A549 (cell line): ENCODE results near the gene PDLIM5.

ENCODE experiments used
- ELK1 ChIP-seq: fragments of 150-350 bp; IDR thresholded peaks from 2 replicates; pipeline ENCODE4 v1.6.1; 2014; ENCODE audit warnings: low read depth, mild to moderate bottlenecking, low read length
- EP300 ChIP-seq, 2 experiments: fragments of >200 bp; sonication (Bioruptor Twin); formaldehyde crosslinking; IDR thresholded peaks; 2 replicates in 1 of 2; 3 replicates in 1 of 2; pipeline ENCODE4 v1.6.1; 2016 to 2017
- KDM1A ChIP-seq: fragments of 200-600 bp; sonication (generic); IDR thresholded peaks from 2 replicates; pipeline ENCODE4 v1.6.1; 2016; ENCODE audit warnings: low read depth, mild to moderate bottlenecking
- POLR2A ChIP-seq: IDR thresholded peaks from 2 replicates; pipeline ENCODE4 v1.6.1; 2012; ENCODE audit warnings: mild to moderate bottlenecking, low read length
- TF ChIP-seq, protein P1 (sequence below): fragments of >200 bp; sonication (Bioruptor Twin); formaldehyde crosslinking; IDR thresholded peaks from 3 replicates; pipeline ENCODE4 v1.5.1; 2016
- TF ChIP-seq, protein P2 (sequence below): fragments of 450-650 bp; IDR thresholded peaks from 2 replicates; pipeline ENCODE4 v1.6.1; 2014; ENCODE audit warnings: antibody characterized with exemption

- TF ChIP-seq EP300 (IDR thresholded peaks at IDR 0.05) (no peak), ELK1 (no peak), POLR2A (no peak), KDM1A (no peak)
- TF ChIP-seq, protein P1, sequence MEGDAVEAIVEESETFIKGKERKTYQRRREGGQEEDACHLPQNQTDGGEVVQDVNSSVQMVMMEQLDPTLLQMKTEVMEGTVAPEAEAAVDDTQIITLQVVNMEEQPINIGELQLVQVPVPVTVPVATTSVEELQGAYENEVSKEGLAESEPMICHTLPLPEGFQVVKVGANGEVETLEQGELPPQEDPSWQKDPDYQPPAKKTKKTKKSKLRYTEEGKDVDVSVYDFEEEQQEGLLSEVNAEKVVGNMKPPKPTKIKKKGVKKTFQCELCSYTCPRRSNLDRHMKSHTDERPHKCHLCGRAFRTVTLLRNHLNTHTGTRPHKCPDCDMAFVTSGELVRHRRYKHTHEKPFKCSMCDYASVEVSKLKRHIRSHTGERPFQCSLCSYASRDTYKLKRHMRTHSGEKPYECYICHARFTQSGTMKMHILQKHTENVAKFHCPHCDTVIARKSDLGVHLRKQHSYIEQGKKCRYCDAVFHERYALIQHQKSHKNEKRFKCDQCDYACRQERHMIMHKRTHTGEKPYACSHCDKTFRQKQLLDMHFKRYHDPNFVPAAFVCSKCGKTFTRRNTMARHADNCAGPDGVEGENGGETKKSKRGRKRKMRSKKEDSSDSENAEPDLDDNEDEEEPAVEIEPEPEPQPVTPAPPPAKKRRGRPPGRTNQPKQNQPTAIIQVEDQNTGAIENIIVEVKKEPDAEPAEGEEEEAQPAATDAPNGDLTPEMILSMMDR, result no peak
- TF ChIP-seq, protein P2, sequence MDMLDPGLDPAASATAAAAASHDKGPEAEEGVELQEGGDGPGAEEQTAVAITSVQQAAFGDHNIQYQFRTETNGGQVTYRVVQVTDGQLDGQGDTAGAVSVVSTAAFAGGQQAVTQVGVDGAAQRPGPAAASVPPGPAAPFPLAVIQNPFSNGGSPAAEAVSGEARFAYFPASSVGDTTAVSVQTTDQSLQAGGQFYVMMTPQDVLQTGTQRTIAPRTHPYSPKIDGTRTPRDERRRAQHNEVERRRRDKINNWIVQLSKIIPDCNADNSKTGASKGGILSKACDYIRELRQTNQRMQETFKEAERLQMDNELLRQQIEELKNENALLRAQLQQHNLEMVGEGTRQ, result no peak
These were observed 178.1 kb downstream of the PDLIM5 start for GRCh38 chr4:94629837-94630236.
